GM21390 (cell line): ENCODE results near the gene ZBTB37.
A peak's percentile ranks its signal among the peaks of the same experiment; 100 is the strongest.
"Not testable (repeated sequence)": the region's sequence is repeated elsewhere in the genome, so short reads cannot be mapped to it uniquely, and the experiment has no call there.

Source experiments
- ATAC-seq: cut with Tn5 transposase; IDR thresholded peaks from one replicate; pipeline ENCODE4 v1.9.1; 2021; ENCODE audit not compliant: unreplicated experiment

Gene ZBTB37, protein sequence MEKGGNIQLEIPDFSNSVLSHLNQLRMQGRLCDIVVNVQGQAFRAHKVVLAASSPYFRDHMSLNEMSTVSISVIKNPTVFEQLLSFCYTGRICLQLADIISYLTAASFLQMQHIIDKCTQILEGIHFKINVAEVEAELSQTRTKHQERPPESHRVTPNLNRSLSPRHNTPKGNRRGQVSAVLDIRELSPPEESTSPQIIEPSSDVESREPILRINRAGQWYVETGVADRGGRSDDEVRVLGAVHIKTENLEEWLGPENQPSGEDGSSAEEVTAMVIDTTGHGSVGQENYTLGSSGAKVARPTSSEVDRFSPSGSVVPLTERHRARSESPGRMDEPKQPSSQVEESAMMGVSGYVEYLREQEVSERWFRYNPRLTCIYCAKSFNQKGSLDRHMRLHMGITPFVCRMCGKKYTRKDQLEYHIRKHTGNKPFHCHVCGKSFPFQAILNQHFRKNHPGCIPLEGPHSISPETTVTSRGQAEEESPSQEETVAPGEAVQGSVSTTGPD

DNA sequence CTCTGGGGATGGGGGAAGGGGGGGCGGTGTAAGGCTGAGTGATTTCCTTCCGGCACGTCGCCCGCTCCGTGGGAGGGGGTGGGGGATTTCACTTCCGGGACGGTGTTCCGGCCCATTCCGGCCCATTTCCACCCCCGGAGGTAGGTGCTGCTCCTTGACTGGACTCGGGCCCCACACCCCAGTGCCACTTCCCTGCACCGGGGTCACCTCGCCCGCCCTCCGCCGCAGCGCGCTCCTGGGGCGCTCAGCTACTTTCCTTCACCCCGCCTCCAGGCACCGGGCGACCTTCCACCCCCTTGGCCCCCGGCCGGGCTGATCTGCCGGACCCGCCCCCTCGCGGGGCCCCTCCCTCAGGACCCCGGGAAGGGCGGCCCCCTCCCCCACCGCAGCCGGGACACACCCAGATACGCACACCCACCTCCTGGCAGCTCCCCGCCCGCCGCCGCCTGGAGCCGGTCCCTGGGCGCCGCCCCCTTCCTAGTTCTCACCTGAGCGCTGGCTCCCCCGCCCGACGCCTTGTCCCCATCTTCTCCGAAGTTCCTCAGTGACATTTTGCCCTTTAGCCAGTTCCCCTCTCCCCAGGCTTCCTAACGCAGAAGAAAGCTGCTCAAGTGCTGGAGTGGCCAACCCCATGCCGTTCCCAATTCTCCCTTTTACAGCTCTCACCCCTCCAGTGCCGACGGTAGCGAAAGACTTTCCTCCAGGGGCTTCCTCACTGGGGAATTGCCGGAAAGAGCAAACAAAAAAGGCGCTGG, at the start of gene ZBTB37:
Gene ZBTB37, plus strand, starts transcription at position 115 of the 755 bp plus-strand sequence. CDS start 1,846 bp downstream, outside the sequence.
- ATAC-seq: peak; percentile 58

DNA sequence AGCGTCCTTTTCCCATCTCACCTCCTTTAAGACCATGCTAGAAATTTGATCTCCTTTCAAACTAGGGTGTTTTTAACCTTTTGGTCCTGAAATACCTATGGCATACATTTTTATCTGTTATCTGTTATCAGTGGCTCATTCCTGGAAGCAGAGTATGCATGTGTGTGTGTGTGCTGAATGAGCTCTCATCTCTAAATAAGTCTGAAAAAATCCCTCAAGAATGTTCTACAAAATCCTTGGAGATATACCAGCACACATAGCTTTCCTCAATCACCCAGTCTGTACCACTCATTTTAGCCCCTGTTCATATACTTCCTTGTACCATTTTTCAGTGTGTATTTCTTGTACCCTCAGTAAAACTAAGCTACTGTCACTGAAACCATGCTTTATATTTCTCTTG, 49.7 kb upstream of the ZBTB37 start:
- no peak for ATAC-seq

DNA sequence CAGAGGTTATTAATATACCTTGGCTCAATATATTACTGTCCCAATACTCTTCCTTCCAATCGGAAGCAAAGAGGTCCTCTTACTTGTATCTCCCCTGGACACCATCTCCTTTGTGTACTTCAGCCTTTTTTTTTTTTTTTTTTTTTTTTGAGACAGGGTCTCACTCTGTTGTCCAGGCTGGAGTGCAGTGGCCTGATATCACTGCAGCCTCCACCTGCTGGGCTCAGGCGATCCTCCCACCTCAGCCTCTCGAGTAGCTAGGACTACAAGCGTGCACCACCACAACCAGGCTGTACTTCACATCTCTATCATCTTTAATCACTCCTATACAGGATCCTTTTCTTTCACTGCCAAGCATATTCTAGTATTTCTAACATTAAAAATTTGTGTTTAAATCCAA, 46.5 kb upstream of the ZBTB37 start:
- no peak for ATAC-seq

DNA sequence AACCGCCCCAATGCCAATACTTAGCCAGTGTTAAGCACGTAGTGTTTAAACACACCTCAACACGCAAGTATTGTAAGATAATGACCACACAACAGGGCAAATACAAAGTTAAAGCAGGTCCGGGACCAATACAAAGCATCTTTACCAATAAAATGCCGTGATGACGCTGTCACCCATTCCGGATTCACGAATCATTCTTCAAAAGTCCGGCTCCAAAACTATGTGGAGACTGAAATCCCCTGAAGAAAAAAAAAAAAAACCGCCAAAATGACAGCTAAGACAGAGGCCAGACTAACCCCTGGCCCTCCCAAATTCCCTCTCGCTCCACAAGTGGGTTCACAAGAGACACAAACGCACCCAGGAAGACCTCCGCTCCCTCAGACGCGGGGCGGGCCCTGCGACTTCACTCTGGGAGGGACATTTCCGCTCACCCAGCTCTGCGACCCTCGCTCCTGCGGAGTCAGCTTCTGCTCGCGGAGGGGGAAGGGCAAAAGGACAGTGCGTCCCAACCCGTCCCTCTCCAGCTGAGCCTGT, 44.3 kb upstream of the ZBTB37 start:
- peak; percentile 39 for ATAC-seq

DNA sequence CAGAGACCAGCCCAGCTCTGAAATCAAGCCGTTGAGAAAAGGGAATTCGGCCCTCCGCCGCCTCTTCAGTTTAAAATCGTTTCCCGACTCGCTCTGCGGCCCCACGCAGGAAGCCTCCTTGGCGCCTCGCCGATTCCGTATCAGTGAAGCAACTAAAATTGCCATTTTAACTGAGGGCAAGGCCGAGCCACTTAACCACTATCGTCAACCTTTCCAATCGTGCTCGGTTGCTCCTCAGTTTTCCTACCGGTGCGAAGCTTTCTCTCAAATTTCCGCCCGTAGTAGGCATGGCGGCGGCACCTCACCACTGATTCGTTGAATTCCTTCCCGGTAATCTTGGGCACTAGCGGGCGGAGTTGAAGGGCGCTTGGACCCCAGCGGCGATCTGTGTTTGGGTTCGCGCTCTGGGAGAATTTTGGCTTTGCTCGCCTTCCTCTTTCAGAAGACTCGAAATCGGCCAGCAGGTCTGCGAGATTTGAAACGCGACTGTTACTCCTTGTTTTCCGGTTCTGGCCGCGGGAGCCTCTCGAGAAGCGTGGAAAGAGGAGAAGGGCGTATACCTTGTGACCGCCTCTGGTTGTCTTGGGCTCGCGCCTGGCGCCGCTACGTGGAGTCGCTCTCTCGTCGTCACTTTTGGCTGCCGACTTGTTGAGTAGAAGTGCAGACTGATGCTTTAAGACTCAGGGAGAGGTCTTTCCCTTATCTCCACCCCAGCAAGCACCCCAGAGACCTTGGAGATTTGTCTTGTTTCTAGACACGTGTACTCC, 43.7 kb upstream of the ZBTB37 start, which contains the start of the genes CENPL and DARS2:
Gene CENPL, minus strand, starts transcription at position 569 of the 767 bp plus-strand sequence. CDS start 13,584 bp downstream, outside the sequence.
Gene DARS2, plus strand, starts transcription at position 359 of the 767 bp plus-strand sequence. CDS start 557 bp downstream, outside the sequence.
- peak; percentile 82 for ATAC-seq

DNA sequence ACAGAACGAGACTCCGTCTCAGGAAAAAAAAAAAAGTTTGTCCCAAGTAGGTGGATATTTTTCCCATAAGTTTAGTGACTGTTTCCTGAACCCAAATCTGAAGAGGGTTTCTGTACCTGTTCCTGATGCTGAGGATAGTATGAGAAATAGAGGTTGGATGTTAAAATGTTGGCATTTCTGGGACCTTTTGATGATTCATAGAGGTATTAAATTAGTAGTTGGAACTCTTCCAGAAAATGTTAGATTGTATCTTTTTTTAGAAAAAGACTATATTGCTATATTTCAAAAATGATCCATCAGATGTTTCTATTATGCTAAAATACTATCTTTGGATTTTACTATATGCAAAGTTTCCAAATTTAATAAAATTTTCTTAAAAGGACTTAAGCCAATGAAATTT, 40.6 kb upstream of the ZBTB37 start:
- no peak for ATAC-seq

DNA sequence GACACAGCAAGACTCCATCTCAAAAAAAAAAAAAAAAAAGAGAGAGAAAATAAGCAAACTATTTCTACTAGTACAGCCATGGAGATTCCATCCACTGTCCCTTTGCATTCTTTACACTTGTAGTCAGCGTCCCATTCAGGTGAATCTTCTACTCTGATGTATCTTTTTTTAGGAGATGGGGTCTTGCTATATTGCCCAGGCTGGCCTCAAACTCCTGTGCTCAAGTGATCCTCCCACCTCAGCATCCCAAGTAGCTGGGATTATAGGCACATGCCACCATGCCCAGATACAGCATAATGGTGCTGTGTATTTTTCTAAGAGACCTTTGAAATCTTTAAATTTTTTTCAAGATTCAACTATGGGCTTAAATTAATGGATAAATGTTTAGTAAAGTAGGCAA, 35.4 kb upstream of the ZBTB37 start:
- ATAC-seq: no peak

DNA sequence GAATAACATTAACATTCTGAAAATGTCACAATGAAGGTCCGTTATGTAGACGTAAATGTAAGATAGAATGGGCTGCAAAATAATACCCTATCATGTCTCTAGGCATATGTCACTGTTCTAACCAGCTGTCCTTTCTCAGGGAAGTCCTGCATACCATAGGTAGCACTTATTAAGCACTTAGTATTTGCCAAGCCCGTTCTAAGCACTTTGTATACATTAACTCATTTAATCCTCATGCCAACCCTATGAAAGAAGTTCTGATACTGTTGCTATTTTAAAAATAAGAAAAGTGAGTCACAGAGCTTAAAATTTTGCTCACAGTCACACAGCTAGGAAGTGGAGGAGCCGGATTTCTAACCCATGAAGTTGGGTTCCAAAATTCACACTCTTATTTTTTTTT, 16.1 kb upstream of the ZBTB37 start:
- no peak for ATAC-seq

DNA sequence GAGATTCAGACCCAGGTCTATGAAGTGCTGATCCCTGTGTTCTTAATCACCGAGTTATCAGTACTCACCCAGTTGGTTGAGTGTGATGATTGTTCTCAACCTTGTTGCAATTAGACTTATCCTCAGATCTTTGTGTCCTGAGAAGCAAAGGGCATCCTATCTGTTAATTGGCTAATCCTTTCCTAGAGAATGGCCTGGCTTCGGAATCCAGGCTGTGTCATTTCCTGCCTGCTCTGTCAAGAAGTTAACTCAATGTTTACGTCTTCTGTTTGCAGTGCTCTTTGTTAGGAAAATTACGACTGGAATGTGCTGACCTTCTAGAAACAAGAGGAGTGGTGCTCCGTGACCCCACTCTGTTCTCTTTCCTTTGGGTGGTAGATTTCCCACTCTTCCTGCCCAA, 15.1 kb upstream of the ZBTB37 start:
- ATAC-seq: no peak

DNA sequence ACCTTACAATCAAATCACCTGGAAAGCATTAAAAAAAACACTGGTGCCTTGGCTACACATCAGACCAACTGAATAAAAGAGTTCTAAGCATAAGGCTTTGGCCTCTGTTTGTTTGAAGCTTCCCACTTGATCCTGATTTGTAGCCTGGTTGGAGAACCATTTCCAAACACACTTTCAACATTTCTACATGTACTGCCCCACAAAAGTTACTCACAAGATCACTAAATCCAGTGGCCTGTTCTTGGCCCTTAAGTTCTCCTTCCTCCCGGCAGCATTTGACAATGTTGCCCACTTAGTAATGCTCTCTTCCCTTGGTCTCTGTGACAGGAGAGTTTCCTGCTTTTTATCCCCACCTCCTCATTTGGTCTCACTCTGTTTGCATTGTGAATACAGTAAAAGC, 12.2 kb upstream of the ZBTB37 start:
- no peak for ATAC-seq

DNA sequence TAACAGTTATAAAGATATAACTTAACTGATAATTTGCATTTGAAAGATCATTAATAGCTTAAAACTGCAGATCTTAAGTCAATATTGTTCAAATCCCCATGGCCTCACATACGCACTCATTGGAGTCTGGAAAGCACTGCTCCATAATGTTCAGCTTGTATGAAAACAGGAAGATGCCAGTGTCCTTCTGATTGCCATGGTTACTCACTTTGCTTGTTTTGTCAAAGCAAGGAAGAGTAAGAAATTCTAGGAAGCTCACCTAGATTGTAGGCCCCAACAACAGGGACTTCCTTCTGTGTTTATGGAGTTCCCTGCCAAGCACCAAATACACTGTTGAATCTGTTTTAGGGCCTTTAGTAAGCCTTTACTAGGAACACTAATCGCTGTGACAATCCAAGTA, 11.3 kb upstream of the ZBTB37 start:
- ATAC-seq: no peak

DNA sequence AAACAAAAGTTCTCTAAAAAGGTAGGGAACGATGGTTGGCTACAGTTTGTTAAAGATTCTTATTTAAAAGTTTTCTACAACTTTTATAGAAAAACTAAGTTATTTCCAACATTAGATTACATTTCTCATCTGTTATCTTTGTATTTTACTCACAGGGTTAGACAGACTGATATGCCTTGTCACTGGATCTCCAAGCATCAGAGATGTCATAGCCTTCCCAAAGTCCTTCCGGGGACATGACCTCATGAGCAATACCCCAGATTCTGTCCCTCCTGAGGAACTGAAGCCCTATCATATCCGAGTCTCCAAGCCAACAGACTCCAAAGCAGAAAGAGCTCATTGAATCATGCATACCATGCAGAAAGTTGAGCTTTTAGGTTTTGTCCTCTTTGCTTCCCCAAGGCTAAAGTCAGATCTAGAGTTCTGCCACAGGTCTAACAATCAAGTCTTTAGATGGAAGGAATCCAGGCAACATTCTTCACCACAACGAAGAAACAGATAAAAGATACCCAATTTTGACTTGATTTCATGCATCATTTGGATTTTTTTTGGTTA, 10.7 kb upstream of the ZBTB37 start:
- ATAC-seq: no peak

DNA sequence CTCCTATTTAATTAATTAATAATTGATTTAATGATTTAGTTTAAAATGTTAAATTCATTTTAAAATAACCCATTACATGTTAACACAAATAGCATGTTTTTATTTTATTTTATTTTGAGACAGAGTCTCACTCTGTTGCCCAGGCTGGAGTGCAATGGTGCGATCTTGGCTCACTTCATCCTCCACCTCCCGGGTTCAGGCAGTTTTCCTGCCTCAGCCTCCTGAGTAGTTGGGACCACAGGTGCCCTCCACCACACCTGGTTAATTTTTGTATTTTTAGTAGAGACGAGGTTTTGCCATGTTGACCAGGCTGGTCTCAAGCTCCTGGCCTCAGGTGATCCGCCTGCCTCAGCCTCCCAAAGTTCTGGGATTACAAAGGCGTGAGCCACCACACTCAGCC, 8.6 kb upstream of the ZBTB37 start:
- ATAC-seq: not testable (repeated sequence)

DNA sequence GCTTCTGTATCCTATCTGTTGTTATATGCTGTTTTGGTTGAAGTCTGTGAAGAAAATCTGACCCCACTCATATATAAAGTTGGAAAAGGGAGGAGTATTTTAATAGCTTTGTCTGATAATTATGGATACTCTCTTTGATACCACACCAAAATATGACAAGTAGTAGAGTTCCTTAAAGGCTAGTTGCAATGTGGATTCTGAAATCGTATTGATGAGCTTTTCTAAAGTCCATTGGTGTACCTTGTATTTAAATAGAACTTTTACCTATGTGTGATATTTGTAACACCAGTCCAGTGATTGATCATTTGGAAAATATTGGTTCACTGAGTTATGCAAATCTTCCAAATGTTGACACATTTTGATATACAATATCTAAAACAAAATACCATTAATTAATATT, 8.1 kb upstream of the ZBTB37 start:
- ATAC-seq: no peak

DNA sequence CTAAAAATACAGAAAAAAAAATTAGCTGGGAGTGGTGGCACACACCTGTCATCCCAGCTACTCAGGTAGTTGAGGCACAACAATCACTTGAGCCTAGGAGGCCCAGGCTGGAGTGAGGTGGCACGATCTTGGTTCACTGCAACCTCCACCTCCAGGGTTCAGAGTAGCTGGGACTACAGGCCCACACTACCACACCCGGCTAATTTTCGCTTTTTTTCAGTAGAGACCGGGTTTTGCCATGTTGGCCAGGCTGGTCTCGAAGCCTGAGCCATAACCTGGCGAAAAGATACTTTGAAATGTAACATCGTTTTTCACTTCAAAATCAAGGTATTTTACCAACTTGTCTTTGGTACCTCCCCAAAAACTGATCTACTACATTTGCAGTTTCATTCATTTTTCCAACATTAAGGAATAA, 6.4 kb upstream of the ZBTB37 start:
- ATAC-seq: no peak

DNA sequence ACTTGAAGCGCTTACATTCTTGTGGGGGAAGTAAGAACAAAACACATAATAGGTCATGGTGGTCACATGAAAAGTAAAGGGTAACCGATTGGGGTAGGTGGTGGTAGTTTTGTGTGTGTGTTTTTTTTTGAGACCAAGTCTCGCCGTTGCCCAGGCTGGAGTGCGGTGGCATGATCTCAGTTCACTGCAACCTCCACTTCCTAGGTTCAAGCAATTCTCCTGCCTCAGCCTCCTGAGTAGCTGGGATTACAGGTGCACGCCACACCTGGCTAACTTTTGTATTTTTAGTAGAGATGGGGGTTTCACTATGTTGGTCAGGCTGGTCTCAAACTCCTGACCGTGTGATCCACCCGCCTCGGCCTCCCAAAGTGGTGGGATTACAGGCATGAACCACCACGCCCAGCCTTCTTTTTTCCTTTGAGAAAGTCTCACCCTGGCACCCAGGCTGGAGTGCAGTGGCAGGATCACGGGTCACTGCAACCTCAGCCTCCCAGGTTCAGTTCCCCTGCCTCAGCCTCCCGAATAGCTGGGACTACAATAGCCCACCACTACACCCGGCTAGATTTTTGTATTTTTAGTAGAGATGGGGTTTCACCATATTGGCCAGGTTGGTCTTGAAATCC, 5.9 kb upstream of the ZBTB37 start:
- ATAC-seq: not testable (repeated sequence)

DNA sequence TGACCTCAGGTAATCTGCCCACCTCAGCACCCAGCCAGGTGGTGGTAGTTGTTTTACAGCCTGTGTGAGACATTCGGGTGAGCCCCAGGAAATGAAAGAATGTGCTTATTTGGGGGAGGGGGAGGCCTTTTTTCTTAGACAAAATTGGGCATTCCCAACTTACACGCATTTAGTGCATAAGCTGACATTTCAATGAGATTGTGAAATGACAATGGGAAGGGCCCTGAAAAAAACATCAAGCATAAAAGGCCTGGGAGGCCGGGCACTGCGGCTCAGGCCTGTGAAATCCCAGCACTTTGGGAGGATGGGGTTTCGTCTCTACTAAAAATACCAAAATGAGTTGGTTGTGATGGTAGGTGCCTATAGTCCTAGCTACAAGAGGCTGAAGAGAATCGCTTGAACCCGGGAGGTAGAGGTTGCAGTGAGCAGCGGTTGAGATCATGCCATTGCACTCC, 5.4 kb upstream of the ZBTB37 start:
- ATAC-seq: no peak

DNA sequence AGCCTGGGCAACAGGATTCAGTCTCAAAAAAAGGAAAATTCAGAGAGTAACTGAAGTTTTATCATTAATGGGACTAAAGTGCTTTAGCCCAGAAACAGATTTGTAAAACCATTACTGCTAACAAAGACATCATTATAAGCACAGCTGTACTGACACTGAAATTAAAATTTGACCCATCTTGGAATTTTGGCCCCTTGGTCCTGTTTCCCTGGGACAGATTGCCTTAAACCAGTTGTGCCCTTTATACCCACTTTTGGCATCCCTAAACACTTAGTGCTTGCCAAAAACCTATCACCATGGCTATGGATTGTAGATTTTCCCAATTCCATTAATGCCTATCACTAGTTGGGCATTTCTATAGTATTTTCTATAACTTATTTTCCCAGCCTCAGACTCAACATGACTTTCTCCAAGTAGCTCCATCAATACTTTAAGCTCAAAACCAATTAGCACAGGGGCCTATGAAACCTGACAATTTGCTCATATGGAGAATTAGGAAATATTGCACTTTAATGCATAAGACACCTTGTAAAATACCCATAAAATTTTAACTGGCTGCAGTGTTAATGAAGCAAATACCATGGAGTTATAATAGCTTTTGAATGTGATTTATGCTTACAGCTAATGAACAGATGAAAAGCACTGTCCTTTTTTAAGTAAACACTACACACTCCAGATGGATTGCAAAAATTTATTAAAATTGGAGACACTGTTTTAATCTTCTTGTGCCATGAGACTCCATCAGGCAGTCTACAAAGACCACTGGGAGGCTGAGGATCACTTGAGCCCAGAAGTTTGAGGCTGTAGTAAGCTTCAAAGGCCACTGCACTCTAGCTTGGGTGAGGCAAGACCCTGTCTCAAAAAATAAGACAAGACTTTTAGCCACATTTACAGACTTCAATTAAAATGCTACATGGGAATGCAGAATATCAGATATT, 4.7 kb upstream of the ZBTB37 start:
- no peak for ATAC-seq
